ENCODE results near the gene PYDC1.
A peak's percentile ranks its signal among the peaks of the same experiment; 100 is the strongest.
"Not testable (repeated sequence)": the region's sequence is repeated elsewhere in the genome, so short reads cannot be mapped to it uniquely, and the experiment has no call there.

Gene PYDC1

DNA sequence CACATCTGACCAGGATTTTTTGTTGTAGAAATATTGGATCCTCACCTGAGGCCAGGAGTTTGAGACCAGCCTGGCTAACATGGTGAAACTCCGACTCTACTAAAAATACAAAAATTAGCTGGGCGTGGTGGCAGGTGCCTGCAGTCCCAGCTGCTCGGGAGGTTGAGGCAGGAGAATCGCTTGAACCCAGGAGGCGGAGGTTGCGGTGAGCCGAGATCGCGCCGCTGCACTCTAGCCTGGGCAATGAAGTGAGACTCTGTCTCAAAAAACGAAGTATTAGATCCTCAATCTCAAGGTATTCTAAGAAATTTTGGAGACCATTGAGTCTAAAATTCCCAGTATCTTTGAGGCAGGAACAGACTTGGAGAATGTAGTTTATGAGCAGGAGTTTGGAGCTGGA lies 21.1 kb downstream of the PYDC1 start:
- DNase-seq (ENCODE audit: low read depth) = not testable (repeated sequence)

- no peak for DNase-seq (ENCODE audit: low read depth)
Observed at GRCh38 chr16:31194898-31195297, 22.0 kb downstream of the PYDC1 start.

DNA sequence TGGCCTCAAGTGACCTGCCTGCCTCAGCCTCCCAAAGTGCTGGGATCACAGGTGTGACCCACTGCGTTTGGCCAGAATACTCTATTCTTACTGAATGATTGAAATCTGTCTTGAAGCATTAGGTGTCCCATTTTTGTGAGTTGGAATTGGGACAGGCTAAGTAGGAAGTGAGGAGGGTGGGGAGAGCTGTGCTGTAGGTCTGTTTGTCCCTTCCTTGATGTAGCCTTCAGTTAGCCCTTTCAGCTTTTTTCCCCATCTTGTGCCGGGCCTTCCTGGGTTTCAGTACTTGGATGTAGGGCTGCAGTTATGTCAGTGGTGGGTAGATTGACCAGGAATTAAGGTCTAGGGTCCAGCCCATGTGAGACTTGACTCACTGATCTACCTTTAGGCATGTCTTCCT lies 23.1 kb downstream of the PYDC1 start:
- DNase-seq (ENCODE audit: low read depth) = no peak

DNA sequence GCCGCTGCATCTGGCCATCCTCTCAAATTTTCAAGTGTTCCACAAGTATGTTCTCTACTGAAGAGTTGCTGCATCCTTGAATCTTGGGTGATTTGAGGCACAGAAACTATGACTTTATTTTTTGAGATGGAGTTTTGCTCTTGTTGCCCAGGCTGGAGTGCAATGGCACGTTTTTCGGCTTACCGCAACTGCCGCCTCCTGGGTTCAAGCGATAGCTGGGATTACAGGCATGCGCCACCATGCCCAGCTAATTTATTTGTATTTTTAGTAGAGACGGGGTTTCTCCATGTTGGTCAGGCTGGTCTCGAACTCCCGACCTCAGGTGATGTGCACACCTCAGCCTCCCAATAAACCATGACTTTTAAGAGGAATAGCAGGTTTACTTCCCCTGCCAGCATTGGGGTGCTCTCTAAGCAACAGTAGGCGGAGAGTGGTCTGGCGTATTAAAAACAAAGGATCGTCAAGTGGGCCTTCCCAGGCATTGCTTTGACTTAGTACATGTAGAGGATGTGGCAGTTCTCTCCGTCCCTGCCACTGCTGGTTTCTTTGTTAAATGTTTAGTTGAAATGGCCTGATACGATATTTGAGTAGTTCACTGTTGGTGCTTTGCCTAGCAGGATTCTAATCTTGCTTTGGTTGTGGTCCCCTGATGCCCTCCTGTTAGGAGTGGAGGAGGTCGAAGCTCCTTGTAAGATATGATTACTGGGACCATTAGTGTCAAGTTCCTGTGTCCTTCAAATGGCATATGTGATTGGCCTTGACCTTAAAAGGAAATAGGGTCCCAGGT lies 23.9 kb downstream of the PYDC1 start:
- DNase-seq (ENCODE audit: low read depth) = no peak

GRCh38 chr16:31191697-31192428 lies 25.1 kb downstream of the PYDC1 start:
- DNase-seq (ENCODE audit: low read depth) = no peak

DNA sequence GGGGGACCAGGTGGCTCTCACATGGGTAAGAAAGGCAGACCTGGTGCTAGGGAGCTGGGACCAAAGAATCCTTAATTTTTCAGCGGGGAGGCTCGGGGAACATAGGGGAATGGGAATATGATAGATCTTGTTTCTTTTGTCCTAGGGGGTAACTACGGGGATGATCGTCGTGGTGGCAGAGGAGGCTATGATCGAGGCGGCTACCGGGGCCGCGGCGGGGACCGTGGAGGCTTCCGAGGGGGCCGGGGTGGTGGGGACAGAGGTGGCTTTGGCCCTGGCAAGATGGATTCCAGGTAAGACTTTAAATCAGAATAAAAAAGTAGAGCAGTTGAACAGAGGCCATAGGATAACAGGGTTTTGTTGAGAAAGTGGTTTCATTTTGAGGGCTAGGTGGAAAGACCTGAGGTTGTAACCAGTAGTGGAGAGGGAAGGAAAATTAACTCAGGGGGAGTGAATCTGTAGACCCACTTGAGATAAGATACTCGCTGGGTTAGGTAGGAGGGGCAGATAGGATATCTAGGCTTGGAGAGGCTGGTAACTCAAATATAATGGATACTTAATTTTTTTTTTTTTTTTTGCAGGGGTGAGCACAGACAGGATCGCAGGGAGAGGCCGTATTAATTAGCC lies 26.0 kb downstream of the PYDC1 start:
- DNase-seq (ENCODE audit: low read depth) = no peak

DNA sequence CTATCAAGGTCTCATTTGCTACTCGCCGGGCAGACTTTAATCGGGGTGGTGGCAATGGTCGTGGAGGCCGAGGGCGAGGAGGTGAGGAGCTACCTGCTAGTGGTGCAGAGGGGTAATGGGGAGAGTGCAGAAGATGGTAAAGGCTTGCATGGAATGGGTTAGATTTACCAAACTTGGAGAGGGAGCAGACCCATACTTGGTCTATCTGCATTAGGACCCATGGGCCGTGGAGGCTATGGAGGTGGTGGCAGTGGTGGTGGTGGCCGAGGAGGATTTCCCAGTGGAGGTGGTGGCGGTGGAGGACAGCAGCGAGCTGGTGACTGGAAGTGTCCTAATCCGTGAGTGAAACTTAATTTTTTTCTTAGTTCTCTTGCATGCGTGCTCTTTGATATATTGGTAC lies 26.9 kb downstream of the PYDC1 start:
- DNase-seq (ENCODE audit: low read depth) = no peak

- DNase-seq (ENCODE audit: low read depth) = no peak
Observed at GRCh38 chr16:31189412-31189778, 27.5 kb downstream of the PYDC1 start.

DNA sequence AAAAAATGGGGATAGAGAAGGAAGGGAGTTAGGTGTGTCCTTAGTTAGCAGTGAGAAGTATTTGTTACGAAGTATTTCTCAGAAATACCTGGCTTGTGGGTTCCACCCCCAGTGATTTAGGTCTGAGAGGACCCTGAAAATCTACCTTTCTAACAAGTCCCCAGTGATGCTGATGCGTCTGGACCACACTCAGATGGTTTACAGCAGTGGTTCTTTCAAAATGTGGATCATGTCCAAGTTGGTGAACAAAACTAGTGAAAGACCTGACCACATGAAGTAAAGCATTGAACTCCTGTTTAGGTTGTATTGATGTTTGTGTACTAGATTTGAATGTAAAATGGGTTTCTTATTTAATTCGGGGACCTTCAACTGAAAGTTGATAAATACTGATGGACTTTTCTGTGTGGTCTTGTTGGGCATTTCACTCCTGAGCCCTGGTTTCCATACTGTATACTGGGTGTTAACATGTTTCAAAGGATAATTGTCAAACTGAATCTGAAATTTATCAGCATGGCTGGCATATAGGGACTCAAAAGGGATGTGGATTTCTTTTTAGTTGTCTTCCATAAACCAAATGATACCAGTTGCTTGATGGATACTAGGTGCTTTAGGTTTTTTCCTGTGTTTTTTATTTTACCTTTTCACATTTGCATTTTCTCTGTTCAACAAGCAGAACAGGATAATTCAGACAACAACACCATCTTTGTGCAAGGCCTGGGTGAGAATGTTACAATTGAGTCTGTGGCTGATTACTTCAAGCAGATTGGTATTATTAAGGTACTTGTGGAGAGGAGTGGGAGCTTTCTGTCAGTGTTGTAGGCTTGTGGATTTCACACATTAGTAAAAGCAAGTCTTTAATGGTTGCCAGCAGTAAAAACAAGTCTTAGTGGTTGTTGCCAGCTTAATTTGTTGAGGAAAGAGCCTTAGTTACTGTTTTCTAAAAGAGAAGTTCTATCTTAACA lies 28.2 kb downstream of the PYDC1 start:
- no peak for DNase-seq (ENCODE audit: low read depth)

DNA sequence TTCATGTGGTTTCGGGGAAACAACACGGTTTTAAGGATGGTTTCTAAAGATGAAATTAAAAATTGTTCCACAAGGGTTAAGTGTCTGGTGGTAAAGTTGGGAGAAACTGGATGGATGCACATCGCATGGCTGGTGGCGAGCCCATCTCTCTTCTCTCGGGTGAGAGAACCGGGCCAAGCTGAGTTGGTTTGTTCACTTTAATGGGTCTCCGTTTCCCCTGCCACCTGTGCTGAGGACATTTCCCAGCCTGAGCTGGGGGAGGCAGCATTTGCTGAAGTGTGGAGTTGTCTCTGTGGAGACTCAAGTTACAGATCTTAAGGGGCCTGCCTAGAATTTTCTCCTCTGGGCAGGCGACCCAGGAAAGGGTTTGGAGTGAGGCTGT lies 29.1 kb downstream of the PYDC1 start:
- DNase-seq (ENCODE audit: low read depth) = no peak

GRCh38 chr16:31186930-31187807 lies 29.8 kb downstream of the PYDC1 start:
- DNase-seq (ENCODE audit: low read depth) = no peak

- DNase-seq (ENCODE audit: low read depth) = no peak
Observed at GRCh38 chr16:31186176-31186575, 30.8 kb downstream of the PYDC1 start.

DNA sequence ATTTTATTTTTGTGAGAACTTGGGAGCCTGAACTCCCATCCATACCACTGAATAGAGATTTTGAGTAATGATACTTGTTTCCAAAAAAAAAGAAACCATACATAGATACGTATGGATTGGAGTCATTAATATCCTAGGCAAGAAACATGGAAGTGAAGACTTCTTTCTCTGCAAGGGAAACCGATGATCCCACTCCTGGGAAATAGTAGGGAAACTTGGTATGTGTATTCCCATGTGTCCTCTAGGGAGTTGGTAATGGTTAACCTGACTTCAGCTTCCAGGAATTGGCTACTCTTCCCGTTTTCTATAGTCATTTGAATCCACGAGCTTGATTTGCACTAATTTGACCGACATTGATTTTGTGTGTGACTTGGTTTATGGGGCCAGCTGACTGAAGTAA lies 31.6 kb downstream of the PYDC1 start:
- no peak for DNase-seq (ENCODE audit: low read depth)

DNA sequence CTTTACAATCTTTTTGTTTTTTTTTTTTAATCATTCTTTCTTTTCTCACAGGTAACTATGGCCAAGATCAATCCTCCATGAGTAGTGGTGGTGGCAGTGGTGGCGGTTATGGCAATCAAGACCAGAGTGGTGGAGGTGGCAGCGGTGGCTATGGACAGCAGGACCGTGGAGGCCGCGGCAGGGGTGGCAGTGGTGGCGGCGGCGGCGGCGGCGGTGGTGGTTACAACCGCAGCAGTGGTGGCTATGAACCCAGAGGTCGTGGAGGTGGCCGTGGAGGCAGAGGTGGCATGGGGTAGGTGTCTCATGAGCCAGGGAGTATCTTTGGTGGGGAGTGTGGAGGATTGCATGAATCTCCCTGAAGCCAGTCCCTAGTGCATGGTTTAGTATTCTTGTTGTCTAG lies 32.0 kb downstream of the PYDC1 start:
- no peak for DNase-seq (ENCODE audit: low read depth)

DNA sequence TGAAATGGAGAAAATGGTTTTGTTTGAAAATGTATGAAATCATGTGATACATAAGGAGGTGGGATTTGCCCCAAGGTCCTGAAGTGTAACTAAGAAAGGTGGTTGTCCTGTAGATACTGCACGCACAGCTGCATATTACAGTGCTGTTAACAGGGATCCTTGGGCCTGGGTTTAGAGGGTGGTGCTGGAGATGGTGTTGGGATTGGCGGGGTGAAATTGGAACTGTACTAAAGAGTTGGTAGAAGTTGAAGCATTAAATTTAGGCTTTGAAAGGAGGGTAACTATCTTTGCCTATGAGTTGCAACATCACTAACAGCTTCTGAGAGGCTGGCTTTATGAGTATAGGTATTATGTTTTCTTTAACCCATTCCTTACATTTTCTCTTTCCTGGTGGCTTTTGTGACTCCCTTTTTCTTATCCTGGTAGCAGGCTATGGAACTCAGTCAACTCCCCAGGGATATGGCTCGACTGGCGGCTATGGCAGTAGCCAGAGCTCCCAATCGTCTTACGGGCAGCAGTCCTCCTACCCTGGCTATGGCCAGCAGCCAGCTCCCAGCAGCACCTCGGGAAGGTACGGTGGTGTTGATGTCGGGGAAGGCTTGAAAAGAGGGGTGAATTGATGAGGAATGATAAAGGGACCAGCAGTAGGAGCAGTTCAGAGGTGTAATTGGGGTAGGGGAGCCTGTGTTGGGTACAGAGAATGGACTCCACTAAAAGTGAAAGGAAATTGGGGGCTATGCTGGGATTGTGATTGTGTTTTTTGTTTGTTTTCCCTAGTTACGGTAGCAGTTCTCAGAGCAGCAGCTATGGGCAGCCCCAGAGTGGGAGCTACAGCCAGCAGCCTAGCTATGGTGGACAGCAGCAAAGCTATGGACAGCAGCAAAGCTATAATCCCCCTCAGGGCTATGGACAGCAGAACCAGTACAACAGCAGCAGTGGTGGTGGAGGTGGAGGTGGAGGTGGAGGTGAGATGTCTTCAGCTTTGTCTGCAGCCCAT lies 33.2 kb downstream of the PYDC1 start:
- DNase-seq (ENCODE audit: low read depth) = no peak

- no peak for DNase-seq (ENCODE audit: low read depth)
Observed at GRCh38 chr16:31182391-31182790, 34.5 kb downstream of the PYDC1 start.

- no peak for DNase-seq (ENCODE audit: low read depth)
Observed at GRCh38 chr16:31181102-31181830, 35.7 kb downstream of the PYDC1 start.

- peak; percentile 85 for DNase-seq (ENCODE audit: low read depth)
Observed at GRCh38 chr16:31179747-31180459, 37.0 kb downstream of the PYDC1 start, which contains the start of gene FUS. TSS of gene FUS (plus strand) at chr16:31180139. CDS start at chr16:31180215, 76 bp downstream.

Measured in activated T-cell treated with anti-CD3 and anti-CD28 coated beads for 24 hours (primary cell).